LoVo (cell line): ENCODE results near the gene MRM2.

Source experiments
- DNase-seq: peaks from one replicate; pipeline ENCODE4 v3.0.0-alpha.2; 2016; ENCODE audit warnings: low spot score

Gene MRM2

DNA sequence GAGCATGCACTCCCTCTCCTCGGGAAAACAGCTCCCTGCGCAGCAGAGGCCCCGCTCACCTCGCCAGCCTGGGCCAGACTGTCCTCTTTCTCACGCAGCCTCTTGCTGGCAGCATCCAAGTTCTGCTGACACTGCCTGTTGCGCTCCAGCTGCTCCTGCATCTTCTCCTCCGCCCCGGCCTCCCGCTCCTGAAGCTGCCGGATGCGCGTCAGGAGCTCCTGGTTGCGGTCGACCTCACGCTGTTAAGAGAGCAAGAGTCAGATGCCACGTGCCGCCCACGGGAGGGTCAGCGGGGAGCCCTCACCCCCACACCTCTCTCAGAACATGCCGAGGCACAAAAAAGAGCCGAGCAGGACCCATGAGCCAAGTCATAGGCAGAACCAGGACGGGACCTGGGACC, 19.5 kb downstream of the MRM2 start:
- no peak for DNase-seq

DNA sequence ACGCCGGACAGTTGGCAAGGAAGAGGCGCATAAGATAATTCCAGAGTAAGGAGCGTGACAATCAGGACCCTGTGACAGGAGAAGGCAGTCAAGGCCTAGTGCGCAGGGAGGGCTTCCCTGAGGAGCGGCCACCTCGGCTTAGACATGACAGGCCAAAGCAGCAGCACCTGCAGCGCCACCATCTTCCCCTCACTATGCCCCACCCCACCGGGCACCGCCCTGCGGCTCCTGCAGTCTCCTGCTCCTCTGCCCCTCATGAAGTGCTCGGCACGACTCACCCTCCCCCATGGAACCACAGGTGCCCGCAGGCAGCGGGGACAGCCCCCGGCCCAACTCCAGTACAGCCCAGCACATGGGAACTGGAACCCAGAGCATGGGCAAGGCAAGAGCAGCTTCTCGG, 21.1 kb downstream of the MRM2 start:
- DNase-seq: no peak

DNA sequence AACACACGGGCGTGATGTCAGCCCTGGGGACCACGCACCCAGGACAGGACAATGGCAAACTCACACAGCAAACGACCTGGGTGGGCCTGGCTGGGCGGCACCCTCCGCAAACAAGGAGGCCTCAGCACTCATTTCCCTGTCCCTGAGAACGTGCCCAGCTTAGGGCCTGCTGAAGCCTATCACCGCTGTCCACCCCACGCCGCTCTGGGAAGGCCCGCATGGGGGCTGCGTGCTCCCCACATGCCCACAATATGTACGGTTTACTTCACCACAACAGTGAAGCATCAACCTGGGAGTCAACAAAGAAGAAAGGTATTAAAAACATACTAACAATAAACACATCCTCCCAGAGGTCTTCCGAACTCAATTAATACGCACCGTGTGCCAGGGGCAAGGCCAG, 21.5 kb downstream of the MRM2 start:
- DNase-seq: no peak

DNA sequence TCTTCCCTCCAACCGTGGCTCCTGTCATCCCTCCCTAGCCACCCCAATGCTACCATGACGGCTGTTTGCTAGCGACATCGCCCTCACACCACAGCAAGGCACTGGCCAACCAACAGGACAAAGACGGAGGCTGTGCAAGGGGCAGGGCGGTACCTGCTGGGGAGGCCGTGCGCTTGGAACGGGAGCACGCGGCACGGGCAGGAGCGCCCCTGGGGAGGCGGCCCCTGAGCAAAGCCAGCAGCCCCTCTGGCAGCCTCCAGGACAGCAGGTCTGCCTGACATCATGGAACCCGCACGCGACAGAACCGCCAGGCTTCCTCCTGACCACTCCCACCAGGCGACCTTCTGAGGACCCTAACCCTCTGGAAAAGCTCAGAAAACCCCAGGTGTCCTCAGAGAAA, 22.0 kb downstream of the MRM2 start:
- no peak for DNase-seq

DNA sequence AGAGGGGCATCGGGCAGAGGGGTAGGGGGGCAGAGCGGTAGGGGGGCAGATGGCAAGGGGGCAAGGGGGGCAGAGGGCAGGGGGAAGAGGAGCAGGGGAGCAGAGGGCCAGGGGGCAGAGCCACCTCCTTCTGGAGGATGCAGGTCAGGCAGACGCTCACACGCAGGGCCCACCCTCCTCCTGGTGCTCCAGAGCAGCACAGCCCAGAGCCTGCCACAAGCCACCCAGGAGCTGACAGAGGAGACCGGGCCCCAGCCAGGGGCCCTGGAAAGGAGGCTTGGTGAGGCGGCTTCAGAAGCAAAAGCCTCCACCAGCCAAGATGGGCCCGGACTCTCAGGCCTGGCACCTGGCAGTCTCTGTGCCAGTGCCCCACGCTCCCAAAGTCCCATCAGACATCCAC, 22.4 kb downstream of the MRM2 start:
- DNase-seq: no peak

DNA sequence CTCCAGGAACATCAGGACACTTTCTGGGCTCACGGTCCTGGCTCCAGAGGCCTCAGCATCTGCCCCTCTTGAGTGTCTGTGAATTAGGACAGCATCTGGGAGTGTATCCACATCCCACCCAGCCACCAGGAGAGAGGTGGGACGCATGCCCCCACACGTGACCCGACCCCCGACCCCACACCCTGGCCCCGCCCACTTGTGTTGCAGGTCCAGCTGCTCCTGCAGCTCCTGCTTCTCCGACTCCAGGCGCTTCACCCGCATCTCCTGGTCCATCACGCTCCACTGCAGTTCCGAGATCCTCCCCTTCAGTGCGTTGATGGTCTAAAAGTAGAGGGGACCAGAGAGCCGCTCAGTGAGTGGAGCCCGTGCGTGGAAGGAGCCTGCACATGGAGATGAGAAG, 22.9 kb downstream of the MRM2 start:
- no peak for DNase-seq

DNA sequence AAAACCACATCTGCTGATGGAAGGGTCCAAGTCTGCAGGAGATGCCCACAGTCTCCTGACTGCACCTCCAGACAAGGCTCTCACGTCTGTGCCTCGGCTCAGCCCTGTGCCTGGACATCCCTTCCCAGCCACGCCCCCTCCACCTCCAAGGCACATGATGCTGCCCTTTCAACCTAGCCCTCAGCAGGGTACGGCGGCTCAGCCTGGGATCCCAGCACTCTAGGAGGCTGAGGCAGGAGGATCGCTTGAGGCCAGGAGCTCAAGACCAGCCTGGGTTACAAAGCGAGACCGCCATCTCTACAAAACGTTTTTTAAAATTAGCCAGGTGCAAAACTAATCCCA, 23.6 kb downstream of the MRM2 start:
- DNase-seq: no peak

DNA sequence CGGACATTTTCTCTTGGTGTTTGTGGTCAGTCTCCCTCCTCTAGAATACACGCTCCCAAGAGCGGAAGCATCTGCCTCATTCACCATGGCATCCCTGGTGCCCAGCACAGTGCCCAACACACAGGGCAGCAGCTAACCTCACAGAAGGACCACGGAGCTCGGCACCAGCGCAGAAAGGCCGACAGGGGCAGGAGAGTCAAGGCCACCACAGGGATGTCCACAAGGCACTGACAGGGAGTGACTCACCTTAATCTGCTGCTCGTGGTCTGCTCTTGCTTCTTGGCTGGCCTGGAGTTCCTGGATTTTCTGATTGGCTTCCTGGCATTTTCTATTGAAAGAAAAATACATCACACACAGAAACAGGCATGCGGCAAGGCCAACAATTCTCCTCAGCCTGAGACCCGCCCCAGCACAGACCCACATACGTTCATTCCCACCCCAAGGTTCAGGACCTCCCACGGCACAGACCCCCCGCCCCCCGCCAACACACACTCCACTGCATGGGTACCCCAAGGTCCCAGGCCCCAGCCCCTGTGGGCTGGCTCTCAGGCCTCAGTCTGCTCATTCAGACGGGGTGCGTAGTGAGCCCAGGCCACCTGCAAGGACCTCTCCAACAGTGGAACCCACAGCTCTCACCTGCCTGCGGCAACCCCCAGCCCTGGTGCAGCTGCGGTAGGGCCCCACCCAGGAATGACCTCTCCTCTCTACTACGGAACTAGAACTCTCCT, 24.1 kb downstream of the MRM2 start:
- no peak for DNase-seq

DNA sequence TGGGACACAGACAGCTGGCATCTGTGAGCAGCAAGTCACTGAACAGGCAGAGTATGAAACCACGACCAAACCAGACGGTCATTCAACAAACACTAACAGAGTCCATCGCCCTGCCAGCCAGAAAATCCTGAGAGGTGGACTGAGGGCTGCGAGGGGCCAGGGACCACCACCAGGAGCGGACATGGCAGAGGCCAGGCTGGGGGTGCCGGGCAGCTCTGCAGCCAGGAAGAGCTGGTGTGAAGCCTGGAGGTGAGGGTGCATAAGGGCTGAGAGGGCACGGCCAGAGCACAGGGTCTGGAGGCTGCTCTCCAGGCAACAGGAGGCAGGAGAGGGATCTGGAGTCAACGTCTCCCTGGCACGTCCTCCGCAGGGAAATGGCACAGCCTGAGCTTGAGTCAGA, 24.8 kb downstream of the MRM2 start:
- no peak for DNase-seq

DNA sequence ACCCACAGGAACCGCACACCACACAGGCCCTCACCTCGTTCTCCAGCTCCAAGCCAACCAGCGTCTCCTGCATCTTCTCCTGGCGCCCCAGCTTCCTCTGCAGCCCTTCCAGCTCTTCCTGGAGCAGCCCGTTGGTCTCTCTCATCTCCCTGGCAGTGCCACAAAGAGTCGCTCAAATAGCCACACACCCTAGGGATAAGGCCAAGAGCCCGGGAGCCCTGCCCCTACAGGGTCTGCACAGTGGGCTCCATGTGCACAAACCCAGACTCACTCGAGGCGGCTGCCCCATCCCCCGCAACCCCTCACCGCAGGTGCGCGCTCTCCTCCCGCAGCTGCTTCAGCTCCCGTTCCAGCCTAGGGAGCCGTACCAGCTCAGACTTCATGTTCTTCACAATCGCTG, 26.2 kb downstream of the MRM2 start:
- DNase-seq: no peak

DNA sequence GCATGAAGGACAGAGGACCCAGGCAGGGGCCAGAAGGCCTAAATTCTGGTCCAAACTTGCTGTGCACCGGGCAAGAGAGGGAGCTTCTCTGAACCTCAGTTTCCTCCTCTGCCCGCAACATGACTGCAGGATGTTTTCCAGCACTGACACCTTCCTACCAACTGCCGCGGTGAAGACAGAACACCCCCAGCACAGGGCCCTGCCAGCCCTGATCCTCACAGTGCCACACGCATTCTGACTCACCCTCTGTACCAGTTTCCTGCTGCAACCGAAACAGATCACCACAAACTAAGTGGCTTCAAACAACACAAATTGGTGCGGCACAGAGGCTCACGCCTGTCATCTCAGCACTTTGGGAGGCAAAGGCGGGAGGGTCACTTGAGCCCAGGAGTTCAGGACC, 27.4 kb downstream of the MRM2 start:
- no peak for DNase-seq

DNA sequence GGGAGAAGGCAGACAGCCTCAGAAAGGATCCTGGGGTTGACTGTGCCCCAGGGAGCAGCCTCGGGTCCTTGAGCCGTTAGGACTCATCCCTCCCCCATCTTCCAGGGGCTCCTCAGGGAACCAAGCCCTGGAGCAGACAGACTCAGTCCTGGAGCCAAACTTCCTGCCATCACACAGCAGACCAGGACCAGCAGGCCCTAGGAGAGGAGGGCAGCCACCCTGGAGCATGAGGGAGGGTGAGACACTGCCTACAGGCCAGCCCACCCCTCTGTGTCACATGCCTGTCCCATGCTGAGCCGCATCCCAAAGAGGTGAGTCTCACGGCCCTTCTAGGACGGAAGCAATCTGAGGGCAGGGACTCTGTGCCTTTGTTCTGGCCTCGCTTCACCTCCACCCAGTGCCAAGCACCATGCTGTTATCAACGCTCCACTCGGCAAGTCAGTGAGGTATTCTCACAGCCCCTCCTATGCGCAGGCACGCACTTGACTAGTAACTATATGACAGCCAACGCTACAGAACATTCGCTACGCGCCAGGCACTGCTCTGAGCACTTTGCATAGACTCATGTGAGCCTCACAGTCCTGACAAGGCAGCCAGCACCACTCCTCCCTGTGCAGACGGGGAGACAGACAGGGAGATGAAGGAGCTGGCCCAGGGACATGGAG, 28.3 kb downstream of the MRM2 start:
- DNase-seq: no peak

DNA sequence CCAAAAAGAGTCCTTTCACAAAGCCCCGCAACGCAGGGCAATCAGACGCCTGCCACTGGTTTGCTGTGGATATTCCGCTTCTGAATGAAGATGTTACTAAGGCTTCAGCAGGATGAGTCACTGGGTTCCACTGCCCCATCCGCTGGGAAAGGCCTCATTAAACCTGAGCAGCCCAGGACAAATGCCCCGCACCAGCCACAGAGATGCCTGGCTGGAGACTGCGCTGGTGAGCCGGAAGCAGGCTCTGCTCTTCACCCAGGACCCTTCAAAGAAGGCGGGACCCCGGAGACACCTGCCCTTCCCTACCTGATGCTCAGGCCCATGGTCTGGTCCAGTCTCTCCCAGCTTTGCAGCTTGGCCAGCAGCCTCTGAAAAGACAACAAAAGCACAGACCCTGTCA, 29.1 kb downstream of the MRM2 start:
- DNase-seq: no peak

DNA sequence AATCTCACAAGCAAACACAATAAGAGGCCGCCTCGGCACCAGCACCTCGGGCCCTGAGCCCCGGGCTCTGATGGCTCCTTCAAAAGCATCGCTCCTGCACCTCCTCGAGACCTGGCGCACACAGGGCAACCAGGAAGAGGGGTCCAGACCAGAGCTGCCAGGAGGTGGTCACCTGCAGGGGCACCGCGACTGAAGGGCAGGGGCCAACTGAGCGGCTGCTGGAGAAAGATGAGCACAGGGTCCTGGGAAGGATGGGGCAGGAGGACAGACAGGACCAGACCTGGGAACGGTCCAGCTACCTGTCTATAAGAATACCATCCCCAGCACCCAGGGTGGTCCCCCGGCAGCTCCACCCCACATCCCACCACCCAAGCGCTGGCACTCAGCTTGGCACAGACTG, 30.1 kb downstream of the MRM2 start:
- no peak for DNase-seq

DNA sequence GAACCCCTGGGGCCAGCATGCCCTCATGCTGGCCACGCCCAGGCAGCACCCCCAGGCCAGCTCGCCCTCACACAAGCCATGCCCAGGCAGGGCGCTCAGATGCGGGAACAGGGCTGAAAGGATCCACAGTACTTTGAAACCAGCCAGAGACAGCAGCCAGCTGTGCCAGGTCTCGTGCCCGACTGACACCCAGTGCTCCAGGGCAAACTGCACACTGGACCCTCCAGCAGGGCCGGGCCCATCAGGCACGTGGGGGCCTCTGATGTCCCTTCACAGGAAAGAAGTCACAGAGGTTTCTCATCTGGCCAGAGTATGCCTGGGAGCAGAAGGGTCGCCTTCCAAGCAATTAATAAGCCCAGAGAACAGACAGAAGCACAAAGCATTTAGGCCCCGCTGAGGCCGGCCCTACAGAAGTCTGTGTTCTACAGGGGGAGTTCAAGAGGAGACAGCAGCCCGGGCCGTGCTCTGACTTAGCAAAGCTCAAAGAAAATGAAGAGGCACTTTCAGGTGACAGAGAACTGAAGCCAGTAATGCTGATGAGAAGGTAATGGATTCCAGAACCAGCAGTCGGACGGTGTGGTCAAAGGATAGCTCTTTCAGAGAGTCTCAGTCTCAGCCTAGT, 30.6 kb downstream of the MRM2 start:
- DNase-seq: no peak

DNA sequence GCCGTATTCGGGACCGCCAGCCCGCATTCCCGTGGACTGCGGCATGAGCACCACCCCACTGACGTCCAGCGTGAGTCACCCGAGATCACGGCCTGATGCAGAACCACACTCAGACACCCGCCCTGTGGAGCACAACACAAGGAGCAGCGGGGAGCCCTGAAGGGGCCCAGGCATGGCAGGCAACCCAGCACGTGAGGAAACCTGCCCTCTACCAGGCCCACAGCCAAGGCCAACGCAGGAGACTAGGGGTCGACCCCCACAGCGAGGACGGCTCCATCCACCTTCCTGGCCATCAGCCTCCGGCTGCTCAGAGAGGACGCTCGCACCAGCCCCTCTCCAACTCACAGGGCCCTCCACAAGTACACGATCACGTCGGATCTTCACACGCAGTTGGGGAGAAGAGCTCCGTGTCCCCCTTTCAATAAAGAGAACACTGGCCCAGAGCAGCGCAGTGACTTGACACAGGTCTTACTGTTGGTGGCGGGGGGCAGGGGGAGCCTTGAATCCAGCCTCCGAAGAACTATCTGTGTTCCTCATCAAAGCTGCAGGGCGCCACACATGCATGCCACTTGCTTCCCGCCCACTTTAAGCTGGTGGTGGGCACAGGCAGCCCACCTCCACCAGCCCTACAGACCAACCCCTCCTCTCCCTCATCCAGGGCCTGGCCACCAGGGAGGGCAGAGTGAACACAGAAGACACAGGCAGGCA, 31.3 kb downstream of the MRM2 start:
- no peak for DNase-seq

DNA sequence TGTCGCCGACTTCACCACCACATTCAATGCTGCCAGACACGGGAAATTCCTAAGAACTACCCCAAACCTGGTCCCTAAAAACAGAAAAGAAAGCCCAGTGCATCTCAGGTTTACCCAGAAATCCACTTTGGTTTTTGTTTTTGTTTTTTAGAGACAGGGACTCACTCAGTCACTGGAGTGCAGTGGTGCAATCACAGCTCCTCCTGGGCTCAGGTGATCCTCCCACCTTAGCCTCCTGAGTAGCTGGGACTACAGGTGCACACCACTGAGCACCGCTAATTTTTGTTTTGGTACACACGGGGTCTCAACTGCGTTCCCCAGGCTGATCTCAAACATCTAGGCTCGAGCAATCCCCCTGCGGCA, 32.1 kb downstream of the MRM2 start:
- no peak for DNase-seq

DNA sequence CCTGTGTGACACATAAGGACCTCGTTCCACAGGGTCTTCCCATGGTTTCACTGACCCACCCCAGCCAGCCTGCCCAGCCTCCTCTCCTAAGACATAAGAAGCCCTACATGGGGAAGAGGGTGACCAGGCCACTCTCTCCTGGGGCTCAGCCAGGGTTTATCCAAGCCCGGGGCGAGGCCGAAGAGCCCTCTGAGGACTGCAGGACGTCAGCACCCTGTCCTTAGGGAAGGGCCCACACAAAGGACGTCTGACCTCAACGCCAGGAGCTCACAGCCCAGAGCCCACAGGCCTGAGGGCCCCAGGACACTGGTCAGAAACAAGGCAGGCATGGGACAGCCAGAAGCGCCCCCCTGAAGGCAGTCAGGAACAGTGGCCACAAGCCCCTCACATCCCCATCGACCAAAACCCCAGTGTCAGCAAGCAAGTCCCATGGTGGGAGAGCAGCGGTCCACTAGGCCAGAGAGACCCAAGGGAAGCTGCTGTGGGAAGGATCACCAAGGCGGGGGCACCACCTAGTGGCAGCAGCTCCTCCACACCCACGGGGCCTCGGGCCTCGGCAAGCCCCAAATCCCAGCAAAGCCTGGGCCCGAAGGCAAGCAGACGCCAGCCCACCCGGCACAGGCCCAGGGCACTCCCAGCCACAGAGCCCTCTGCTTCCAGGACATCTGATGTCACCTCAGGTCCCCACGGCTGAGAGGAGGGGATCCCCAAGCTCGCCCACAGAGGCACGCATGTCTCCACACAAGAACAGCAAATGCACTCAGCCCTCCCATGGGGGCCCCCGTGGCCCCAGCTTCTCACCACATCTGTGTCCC, 32.7 kb downstream of the MRM2 start:
- no peak for DNase-seq

DNA sequence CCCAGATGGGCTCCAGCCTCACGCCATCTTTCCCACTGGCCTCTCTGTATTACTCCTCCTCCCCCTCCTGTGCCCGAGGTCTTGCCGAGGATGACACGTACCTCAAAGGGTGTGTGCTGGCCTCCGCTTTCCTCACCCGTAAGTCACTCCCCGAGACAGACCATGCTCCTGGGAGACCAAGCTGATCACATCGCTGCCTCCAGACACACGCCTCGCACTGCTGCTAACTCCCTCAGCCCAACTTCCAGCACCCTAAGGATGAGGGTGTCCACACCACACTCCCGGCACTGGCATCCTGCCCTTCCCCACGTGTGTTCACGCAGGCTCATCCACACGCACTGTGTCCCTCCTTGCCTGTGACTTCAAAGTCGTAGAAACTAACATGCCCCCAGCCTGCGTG, 33.3 kb downstream of the MRM2 start:
- DNase-seq: no peak

DNA sequence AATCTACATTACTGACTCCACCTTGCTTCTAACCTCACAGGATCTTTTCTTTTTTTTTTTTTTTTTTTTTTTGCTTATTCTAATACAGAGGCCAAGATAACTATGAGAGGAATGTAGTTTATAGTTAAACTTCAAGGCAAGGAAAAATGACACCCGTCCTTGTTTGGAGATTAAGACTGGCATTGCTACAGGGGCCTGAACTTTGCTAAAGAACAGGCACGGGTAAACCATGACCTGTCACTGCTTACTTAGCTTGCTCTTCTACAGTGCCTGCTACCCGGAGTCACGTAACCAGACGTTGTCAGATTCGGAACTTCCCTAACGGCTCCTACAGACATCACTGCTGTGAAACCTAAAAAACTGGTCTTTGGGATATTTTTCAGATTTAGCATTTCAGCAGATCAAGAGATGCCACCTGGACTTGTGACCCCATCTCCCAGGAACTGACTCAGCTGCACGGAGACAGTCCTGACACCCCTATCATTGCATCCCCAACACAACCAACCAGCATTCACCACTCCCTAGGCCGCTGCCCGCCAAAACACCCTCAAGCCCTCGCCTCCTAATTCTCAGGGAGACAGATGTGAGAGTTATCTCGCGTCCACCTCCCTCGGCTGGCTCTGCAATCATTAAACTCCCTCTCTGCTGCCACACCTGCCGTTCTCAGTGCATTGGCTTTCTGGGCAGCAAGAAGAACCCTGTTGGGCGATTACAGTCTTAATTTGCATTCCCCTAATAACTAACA, 36.8 kb downstream of the MRM2 start:
- no peak for DNase-seq

DNA sequence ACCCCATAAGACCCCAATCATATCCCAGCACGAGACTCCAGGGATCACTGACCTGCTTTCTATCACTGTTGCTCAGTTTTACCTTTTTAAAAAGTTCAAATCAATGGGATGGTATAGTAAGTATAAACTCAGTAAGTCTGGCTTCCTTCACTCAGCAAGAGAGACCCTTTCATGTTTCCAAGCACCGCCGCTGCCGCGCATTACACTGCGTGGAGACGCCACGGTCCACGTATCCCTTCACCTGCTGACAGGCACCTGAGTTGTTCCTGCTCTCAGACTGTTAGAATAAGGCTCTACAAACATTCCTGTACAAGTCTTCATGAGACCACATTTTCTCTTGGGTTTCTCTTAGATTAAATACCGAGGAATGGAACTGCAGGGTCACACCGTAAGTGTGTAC, 37.6 kb downstream of the MRM2 start:
- DNase-seq: no peak
